SKM-1 treated with dmso at 0.1 percent for 144 hours (cell line): ENCODE results near the gene RGPD4.
A peak's percentile ranks its signal among the peaks of the same experiment; 100 is the strongest.
"Not testable (repeated sequence)": the region's sequence is repeated elsewhere in the genome, so short reads cannot be mapped to it uniquely, and the experiment has no call there.

Source experiments
- DNase-seq: peaks from one replicate; lab custom pipeline; 2025; ENCODE audit not compliant: unreplicated experiment; lab: John Stamatoyannopoulos, UW

The RGPD4 gene

GRCh38 chr2:107826749-107827148 is at the start of gene RGPD4:
TSS of gene RGPD4 (plus strand) at chr2:107826892. CDS start at chr2:107827014, 122 bp downstream.
- DNase-seq = not testable (repeated sequence)

- DNase-seq = no peak
Measured at GRCh38 chr2:107777974-107778373, 48.7 kb upstream of the RGPD4 start.

GRCh38 chr2:107785756-107786155 is 40.9 kb upstream of the RGPD4 start:
- DNase-seq = no peak

- no peak for DNase-seq
Measured at GRCh38 chr2:107790837-107791236, 35.9 kb upstream of the RGPD4 start.

GRCh38 chr2:107801498-107801897 is 25.2 kb upstream of the RGPD4 start:
- DNase-seq = no peak

- DNase-seq = no peak
Measured at GRCh38 chr2:107804608-107805498, 21.8 kb upstream of the RGPD4 start.

- DNase-seq = no peak
Measured at GRCh38 chr2:107806901-107807300, 19.8 kb upstream of the RGPD4 start.

GRCh38 chr2:107807988-107808387 is 18.7 kb upstream of the RGPD4 start:
- DNase-seq = no peak

GRCh38 chr2:107808959-107809358 is 17.7 kb upstream of the RGPD4 start:
- no peak for DNase-seq

- DNase-seq = no peak
Measured at GRCh38 chr2:107809835-107810234, 16.9 kb upstream of the RGPD4 start.

GRCh38 chr2:107810734-107811133 is 16.0 kb upstream of the RGPD4 start:
- DNase-seq = peak; percentile 84

GRCh38 chr2:107811411-107811810 is 15.3 kb upstream of the RGPD4 start:
- no peak for DNase-seq

- DNase-seq = no peak
Measured at GRCh38 chr2:107812006-107812405, 14.7 kb upstream of the RGPD4 start.

GRCh38 chr2:107817378-107817777 is 9.3 kb upstream of the RGPD4 start:
- no peak for DNase-seq

- no peak for DNase-seq
Measured at GRCh38 chr2:107822302-107822701, 4.4 kb upstream of the RGPD4 start.

GRCh38 chr2:107824451-107825205 is 2.1 kb upstream of the RGPD4 start:
- DNase-seq = no peak

GRCh38 chr2:107825206-107825563 is 1.5 kb upstream of the RGPD4 start:
- DNase-seq = no peak

GRCh38 chr2:107829514-107829913 is 2.8 kb downstream of the RGPD4 start:
- DNase-seq = not testable (repeated sequence)

GRCh38 chr2:107833152-107833551 is 6.5 kb downstream of the RGPD4 start:
- not testable (repeated sequence) for DNase-seq

- peak; percentile 20 for DNase-seq
Measured at GRCh38 chr2:107833618-107834017, 6.9 kb downstream of the RGPD4 start.

GRCh38 chr2:107916121-107916520 is 89.4 kb downstream of the RGPD4 start:
- not testable (repeated sequence) for DNase-seq
